Measurements from ENCODE around the gene G6PC1. TPM values are rescaled to one million over a fixed set of nuclear protein-coding genes. Genes with fewer than 3 reads are reported as not detected.

The G6PC1 gene
- total and polyA plus RNA-seq, 2 of the 13 experiments (the other 11 are each of a cell fraction or from before 2014, with no cell fraction given), result 1.7 to 37.9 TPM

DNA sequence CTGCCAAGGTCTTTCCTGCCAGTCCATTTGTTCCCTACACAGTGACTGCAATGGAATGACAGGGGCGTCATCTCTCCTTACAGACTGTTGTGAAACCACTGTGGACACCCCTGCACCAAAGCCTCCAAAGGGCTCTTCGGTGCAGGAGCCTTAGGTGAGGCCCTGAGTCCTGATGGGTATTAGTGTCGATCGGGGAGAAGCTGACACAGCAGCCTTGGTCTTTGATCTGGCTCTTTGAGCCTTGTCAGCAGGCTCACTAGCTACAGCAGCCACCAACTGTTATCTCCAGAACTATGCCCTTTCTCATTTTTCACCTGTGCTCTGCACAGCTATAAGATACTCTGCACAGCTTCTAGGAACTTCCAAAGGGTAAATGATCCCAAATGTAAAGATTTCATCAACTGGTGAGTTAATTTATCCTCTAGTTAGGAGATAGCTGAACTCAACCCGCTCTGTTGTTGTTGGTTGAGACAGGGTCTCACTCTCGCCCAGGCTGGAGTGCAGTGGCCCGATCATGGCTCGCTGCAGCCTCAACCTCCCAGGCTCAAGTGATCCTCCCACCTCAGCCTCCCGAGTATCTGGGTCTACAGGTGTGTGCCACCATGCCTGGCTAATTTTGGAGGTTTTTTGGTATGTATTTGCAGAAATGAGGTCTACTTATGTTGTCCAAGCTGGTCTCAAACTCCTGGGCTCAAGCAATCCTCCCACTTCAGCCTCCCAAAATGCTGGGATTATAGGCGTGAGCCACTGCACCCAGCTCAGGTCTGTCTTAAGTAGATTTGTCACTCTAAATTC lies 19.7 kb downstream of the G6PC1 start (continued):
- TF ChIP-seq BORCS8-MEF2B (CRISPR knock-in tag; IDR thresholded peaks at IDR 0.05) (peak; percentile 53; the same call in 1 of the 2 replicates), NR2F1 (CRISPR knock-in tag; IDR thresholded peaks at IDR 0.05) (peak in 1 of 2 experiments; percentile 24; a peak in 1 of 4 replicates), NR2F6 (IDR thresholded peaks at IDR 0.05) (peak; percentile 39), NR2F6 (CRISPR knock-in tag; IDR thresholded peaks at IDR 0.05) (0 out of 2 replicates have a peak, but pooled peaks have one; percentile 53), ZNF614 (CRISPR knock-in tag; IDR thresholded peaks at IDR 0.05; ENCODE audit: borderline replicate concordance) (peak; percentile 42), RFXAP (CRISPR knock-in tag; IDR thresholded peaks at IDR 0.05; ENCODE audit: borderline replicate concordance) (peak; percentile 20; the same call in 1 of the 2 replicates), CHD2 (IDR thresholded peaks at IDR 0.05; ENCODE audit: low read depth, low read length) (no peak), ZNF224 (CRISPR knock-in tag; IDR thresholded peaks at IDR 0.05) (0 out of 2 replicates have a peak, but pooled peaks have one; percentile 36), ZNF790 (CRISPR knock-in tag; IDR thresholded peaks at IDR 0.05; ENCODE audit: borderline replicate concordance) (no peak), ZNF878 (CRISPR knock-in tag; IDR thresholded peaks at IDR 0.05) (0 out of 2 replicates have a peak, but pooled peaks have one; percentile 10), NONO (IDR thresholded peaks at IDR 0.05) (no peak), NONO (CRISPR knock-in tag; conservative IDR thresholded peaks at IDR 0.05) (peak; percentile 63; the same call in 1 of the 2 replicates), RCOR2 (CRISPR knock-in tag; IDR thresholded peaks at IDR 0.05) (peak; percentile 57), POGZ (CRISPR knock-in tag; IDR thresholded peaks at IDR 0.05) (0 out of 2 replicates have a peak, but pooled peaks have one; percentile 53), MIXL1 (CRISPR knock-in tag; IDR thresholded peaks at IDR 0.05) (peak; percentile 82), KDM1A (CRISPR knock-in tag; IDR thresholded peaks at IDR 0.05) (peak; percentile 41; the same call in 1 of the 2 replicates), ZNF556 (CRISPR knock-in tag; IDR thresholded peaks at IDR 0.05; ENCODE audit: borderline replicate concordance) (no peak), ZNF619 (CRISPR knock-in tag; IDR thresholded peaks at IDR 0.05) (0 out of 2 replicates have a peak, but pooled peaks have one; percentile 58), ZNF12 (CRISPR knock-in tag; IDR thresholded peaks at IDR 0.05) (0 out of 2 replicates have a peak, but pooled peaks have one; percentile 39), FOXP1 (IDR thresholded peaks at IDR 0.05) (no peak), FOXP1 (CRISPR knock-in tag; IDR thresholded peaks at IDR 0.05) (peak; percentile 53; the same call in 1 of the 2 replicates), ZKSCAN8 (CRISPR knock-in tag; IDR thresholded peaks at IDR 0.05; ENCODE audit: borderline replicate concordance) (peak; percentile 53; the same call in 1 of the 2 replicates), ZNF331 (CRISPR knock-in tag; IDR thresholded peaks at IDR 0.05) (peak; percentile 60), TGIF2 (CRISPR knock-in tag; IDR thresholded peaks at IDR 0.05) (no peak), MIER2 (CRISPR knock-in tag; IDR thresholded peaks at IDR 0.05) (peak; percentile 24; the same call in 1 of the 2 replicates), ZNF552 (CRISPR knock-in tag; IDR thresholded peaks at IDR 0.05; ENCODE audit: borderline replicate concordance) (0 out of 2 replicates have a peak, but pooled peaks have one; percentile 63)
- TF ChIP-seq, protein P1, sequence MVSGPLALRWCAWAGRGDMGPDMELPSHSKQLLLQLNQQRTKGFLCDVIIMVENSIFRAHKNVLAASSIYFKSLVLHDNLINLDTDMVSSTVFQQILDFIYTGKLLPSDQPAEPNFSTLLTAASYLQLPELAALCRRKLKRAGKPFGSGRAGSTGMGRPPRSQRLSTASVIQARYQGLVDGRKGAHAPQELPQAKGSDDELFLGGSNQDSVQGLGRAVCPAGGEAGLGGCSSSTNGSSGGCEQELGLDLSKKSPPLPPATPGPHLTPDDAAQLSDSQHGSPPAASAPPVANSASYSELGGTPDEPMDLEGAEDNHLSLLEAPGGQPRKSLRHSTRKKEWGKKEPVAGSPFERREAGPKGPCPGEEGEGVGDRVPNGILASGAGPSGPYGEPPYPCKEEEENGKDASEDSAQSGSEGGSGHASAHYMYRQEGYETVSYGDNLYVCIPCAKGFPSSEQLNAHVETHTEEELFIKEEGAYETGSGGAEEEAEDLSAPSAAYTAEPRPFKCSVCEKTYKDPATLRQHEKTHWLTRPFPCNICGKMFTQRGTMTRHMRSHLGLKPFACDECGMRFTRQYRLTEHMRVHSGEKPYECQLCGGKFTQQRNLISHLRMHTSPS (CRISPR knock-in tag; IDR thresholded peaks at IDR 0.05; ENCODE audit: low read depth), result peak; percentile 48; the same call in 1 of the 2 replicates
- TF ChIP-seq, protein P2, sequence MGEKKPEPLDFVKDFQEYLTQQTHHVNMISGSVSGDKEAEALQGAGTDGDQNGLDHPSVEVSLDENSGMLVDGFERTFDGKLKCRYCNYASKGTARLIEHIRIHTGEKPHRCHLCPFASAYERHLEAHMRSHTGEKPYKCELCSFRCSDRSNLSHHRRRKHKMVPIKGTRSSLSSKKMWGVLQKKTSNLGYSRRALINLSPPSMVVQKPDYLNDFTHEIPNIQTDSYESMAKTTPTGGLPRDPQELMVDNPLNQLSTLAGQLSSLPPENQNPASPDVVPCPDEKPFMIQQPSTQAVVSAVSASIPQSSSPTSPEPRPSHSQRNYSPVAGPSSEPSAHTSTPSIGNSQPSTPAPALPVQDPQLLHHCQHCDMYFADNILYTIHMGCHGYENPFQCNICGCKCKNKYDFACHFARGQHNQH (CRISPR knock-in tag; IDR thresholded peaks at IDR 0.05), result peak; percentile 84
- TF ChIP-seq, protein P3, sequence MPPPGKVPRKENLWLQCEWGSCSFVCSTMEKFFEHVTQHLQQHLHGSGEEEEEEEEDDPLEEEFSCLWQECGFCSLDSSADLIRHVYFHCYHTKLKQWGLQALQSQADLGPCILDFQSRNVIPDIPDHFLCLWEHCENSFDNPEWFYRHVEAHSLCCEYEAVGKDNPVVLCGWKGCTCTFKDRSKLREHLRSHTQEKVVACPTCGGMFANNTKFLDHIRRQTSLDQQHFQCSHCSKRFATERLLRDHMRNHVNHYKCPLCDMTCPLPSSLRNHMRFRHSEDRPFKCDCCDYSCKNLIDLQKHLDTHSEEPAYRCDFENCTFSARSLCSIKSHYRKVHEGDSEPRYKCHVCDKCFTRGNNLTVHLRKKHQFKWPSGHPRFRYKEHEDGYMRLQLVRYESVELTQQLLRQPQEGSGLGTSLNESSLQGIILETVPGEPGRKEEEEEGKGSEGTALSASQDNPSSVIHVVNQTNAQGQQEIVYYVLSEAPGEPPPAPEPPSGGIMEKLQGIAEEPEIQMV (CRISPR knock-in tag; IDR thresholded peaks at IDR 0.05; ENCODE audit: low read depth), result no peak

All from HepG2 (cell line).